ENCODE data around the gene GPC2.

GRCh38 chr7:100153708-100154535 lies 23.3 kb downstream of the GPC2 start:
- TF ChIP-seq, protein P1, sequence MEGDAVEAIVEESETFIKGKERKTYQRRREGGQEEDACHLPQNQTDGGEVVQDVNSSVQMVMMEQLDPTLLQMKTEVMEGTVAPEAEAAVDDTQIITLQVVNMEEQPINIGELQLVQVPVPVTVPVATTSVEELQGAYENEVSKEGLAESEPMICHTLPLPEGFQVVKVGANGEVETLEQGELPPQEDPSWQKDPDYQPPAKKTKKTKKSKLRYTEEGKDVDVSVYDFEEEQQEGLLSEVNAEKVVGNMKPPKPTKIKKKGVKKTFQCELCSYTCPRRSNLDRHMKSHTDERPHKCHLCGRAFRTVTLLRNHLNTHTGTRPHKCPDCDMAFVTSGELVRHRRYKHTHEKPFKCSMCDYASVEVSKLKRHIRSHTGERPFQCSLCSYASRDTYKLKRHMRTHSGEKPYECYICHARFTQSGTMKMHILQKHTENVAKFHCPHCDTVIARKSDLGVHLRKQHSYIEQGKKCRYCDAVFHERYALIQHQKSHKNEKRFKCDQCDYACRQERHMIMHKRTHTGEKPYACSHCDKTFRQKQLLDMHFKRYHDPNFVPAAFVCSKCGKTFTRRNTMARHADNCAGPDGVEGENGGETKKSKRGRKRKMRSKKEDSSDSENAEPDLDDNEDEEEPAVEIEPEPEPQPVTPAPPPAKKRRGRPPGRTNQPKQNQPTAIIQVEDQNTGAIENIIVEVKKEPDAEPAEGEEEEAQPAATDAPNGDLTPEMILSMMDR (IDR thresholded peaks at IDR 0.05): no peak
- TF ChIP-seq POLR2A (IDR thresholded peaks at IDR 0.05): no peak
